GM18505 (cell line): ENCODE results near the gene NME3.
"Not testable (repeated sequence)": the region's sequence is repeated elsewhere in the genome, so short reads cannot be mapped to it uniquely, and the experiment has no call there.

Experiments
- ATAC-seq: cut with Tn5 transposase; IDR thresholded peaks from one replicate; pipeline ENCODE4 v1.9.1; 2021; ENCODE audit not compliant: unreplicated experiment
- POLR2A ChIP-seq: IDR thresholded peaks from 4 replicates; pipeline ENCODE4 v1.6.1; 2011; ENCODE audit warnings: borderline replicate concordance; ENCODE audit not compliant: insufficient read depth, insufficient read length; ENCODE audit errors: extremely low read depth

The NME3 gene

DNA sequence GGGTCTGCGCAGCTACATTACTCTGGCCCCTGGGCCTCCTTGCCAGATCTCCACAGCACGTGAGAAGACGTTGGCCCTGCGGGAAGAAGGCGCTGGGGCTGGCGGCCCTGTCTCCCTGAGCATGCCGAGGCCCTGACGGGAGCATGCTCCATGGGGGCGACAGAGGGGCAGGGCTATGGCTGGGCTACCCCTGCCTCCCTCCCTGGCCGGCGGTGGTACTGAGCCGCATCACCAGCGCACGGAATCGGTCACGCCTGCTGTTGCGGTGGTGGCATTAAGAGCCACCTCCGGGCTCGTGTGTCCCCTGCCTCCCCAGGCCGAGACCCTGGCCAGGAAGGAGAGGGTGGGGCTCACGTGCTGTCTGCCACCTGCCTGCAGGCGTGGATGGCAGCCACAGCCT, 37.2 kb downstream of the NME3 start:
- no peak for ATAC-seq
- no peak for TF ChIP-seq POLR2A

DNA sequence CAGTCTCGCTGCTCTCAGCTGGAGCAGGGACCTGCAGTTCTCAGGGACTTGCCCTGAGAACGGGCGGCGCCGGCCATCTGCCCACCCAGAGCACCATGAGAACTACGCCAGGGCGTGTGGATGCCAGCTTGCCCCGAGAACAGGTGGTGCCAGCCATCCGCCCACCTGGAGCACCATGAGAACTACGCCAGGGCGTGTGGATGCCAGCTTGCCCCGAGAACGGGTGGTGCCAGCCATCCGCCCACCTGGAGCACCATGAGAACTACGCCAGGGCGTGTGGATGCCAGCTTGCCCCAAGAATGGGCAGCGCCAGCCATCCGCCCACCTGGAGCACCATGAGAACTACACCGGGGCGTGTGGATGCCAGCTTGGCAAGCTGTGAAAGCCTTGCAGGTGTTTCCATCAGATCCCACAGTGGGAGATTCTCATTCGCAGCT, 38.8 kb downstream of the NME3 start:
- not testable (repeated sequence) for ATAC-seq

DNA sequence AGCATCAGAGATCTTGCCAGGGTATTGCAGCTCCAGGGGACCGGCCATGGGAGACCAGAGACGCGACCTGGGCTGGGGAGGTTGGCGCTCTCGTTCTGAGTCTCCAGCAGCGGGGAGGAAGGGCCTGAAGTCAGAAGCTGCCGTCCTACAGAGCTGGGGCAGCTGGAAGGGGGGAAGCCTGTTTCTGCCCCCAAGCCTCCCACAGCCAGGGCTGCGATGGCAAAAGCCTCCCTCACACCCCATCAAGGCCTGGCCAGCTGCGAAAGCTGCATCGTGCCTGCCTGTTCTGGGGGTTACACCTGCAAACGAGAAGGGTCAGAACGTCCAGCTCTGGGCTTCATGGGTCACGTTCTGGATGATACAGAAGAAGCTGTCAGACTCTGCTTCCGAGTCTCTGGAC, 39.3 kb downstream of the NME3 start:
- TF ChIP-seq POLR2A, result no peak
- no peak for ATAC-seq

DNA sequence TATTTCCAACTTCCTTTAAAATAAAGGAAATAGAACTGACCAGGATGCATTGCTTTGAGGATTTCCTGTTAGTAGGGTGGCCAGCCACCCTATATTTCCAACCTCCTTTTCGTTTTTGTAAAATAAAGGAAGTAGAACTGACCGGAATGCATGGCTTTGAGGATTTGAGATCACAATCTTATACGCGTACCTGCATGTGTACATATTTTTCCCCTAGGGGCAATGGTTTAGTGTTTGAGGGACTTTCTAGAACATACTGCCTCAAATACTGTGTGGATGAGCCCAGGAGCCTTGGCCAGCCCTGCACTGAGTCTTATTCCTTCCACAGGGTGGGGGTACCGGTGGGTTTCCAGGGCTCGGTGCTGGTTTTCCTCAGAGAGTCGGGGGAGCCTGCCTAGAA, 39.7 kb downstream of the NME3 start:
- no peak for ATAC-seq

DNA sequence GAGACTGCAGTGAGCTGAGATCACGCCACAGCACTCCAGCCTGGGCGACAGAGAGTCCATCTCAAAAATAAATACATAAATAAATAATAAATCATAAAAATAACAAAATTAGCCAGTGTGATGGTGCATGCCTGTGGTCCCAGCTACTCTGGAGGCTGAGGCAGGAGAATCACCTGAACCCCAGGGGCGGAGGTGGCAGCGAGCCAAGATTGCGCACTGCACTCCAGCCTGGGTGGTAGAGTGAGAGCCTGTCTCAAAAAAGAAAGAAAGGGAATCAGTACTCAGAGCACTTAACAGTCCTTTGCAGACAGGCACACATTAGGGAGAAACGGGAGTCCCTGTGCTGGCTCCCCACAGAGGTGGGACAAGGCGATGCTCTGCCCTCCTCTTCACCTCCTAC, 40.3 kb downstream of the NME3 start:
- ATAC-seq, result no peak

More for the DNA sequence above, 39.7 kb downstream of the NME3 start:
- no peak for TF ChIP-seq POLR2A

DNA sequence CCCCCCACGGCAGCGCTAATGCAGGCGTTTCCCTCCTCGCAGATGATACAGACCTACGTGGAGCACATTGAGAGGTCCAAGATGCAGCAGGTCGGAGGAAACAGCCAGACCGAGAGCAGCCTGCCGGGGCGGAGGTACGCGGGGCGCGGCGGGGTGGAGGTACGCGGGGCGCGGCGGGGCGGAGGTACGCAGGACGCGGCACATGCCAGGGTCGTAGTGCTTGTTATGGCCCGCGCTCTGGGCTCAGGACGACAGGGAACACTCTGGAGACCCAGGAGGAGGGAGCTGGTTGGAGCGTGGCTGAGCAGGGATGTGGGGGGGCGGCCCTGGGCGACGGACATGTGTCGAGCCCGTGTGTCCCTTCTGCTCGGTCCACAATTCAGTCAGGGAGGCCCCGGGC, 41.9 kb downstream of the NME3 start:
- TF ChIP-seq POLR2A, result no peak
- no peak for ATAC-seq

More for the DNA sequence above, 40.3 kb downstream of the NME3 start:
- no peak for TF ChIP-seq POLR2A

DNA sequence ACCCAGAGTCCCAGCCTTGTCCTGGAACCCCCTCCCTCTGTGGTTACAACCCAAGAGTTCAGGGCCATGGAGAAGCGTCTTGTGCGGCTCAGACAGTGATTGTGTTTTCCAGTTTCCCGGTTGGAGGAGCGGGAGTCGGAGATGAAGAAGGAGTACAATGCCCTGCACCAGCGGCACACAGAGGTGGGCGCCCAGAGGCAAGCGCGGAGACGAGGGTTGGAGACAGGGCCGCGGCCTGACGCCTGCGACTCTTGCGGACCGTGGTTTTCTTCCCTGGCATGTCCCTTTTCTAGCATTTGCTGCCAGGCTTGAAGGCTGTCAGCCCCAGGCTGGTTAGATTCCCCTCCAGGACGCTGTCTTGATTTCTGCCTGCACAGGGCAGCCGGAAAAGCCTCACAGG, 42.3 kb downstream of the NME3 start:
- no peak for ATAC-seq
- no peak for TF ChIP-seq POLR2A

DNA sequence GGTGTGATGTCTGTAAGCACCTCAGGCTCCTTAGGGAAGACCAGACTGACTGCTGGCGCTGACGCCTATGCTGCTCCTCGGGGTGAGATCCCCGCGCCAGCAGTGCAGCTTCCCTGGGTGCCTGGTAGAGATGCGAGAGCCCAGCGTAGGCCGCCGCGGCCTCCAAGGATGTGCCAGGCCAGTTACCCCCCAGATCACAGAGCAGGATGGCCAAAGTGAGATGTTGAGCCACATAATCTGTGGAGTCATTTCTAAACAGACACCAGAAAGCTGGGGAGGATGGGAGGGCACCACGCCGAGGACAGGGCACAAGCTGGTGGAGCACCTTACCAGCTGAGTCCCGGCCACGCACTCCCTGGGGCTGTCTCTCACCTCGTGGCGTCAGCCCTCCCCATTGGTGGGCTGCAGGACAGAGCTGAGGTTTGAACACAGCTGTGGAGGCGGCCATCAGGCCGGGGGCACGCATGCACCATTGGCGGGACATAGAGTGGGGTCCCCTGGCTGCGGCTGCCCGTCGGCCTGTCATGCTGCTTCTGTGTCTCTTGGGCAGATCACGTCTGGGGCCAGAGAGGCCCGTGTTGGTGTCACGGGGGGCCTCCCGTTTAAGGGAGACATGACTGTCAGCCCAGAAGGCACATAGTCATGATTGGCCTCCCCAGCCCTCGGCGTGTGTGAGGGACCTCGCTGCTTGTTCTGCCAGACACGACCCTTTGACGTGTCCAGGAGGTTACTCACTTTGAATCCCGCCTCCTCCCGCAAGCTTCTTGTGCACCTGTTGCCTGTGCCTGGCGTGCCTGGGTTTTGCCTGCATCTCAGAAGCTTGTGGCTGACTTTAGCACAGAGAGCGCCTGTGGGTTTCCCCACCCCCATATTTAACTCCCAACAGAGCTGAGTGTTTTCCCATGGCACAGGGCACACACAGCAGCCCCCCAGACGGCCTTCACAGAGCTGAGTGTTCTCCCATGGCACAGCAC, 43.4 kb downstream of the NME3 start:
- ATAC-seq, result no peak
- no peak for TF ChIP-seq POLR2A

DNA sequence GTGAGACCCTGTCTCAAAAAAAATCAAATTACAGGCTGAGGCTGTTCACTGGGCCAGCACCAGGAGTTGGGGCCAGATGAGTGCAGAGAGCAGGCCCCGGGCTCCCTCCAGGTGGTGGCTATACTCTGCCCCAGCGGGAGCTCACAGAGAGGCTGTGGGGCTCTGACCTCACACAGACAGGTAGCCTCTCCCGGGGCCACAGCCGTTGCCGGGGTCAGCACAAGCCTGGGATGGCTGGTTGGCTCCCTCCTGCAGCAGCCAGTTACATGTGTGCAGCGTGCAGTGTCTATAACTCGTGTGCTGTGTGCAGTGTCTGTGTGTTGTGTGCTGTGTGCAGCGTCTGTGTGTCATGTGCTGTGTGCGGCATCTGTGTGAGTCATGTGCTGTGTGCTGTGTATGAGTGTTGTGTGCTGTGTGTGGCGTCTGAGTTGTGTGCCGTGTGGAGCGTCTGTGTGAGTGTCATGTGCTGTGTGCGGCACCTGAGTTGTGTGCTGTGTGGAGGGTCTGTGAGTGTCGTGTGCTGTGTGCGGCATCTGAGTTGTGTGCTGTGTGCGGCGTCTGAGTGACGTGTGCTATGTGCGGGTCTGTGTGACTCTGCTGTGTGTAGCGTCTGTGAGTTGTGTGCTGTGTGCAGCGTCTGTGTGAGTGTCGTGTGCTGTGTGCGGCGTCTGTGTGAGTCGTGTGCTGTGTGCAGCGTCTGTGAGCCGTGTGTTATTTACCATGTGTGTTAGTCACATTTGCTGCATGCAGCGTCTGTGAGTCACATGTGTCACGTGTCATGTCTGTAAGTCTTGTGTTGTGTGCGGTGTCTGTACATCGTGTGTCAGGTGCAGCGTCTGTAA, 44.5 kb downstream of the NME3 start:
- no peak for TF ChIP-seq POLR2A
- ATAC-seq, result no peak

DNA sequence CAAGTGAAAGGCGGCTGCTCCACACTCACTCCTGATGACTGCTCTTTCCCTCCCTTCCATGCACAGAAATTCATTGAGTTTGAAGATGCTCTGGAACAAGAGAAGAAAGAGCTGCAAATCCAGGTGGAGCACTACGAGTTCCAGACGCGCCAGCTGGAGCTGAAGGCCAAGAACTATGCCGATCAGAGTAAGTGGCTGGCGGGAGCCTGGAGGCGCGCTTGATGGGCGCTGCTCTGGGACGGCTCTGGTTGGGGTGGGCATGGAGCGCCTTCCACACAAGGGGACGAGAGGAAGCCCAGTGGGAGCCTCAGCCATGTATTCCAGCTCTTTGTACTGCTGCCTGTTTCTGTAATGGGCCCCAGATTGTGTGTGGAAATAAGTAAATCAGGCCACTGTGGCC, 46.9 kb downstream of the NME3 start:
- TF ChIP-seq POLR2A, result no peak
- no peak for ATAC-seq

DNA sequence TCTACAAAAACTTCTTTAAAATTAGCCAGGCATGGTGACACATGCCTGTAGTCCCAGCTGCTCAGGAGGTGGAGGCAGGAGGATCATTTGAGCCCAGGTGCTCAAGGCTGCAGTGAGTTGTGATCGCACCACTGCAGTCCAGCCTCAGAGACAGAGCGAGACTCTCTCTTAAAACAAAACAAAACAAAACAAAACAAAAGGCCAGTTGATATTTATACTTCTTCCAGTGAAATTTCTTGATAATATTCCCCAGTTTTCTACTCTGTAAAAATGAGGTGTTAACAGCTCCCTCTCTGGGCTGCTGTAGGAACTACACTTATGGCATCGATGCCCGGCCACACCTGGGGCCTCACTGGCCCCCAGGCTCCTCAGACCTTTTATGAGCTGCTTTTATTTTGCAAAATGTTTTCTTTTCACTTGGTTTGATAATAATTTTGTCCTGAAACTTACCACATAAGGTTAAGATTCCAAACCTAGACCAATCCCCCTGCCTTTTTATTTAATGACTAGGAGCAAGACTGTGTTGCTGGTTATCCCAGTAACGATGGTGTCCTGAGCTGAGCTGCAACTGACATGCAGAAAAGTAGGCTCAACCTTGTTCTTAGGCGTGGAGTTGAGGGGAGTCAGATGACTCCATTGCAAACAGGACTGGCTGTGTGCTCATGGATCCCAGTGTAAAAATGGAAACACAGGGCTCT, 47.7 kb downstream of the NME3 start:
- no peak for ATAC-seq
- TF ChIP-seq POLR2A, result no peak

DNA sequence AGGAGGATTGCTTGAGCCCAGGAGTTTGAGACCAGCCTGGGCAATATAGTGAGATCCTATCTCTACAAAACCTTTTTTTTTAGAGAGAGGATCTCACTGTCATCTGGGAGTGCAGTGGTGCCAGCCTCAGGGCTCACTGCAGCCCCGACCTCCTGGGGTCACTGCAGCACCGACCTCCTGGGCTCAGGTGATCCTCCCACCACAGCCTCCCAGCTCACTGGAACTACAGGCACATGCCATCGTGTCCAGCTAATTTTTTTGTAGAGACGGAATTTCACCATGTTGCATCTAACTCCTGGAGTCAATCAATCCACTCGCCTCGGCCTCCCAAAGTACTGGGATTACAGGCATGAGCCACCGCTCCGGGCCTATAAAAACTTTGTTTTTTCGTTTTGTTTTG, 50.0 kb downstream of the NME3 start:
- TF ChIP-seq POLR2A, result no peak
- ATAC-seq, result no peak
